ES-I3 (cell line): ENCODE measurements around the gene KLHL3.
"Not testable (repeated sequence)": the region's sequence is repeated elsewhere in the genome, so short reads cannot be mapped to it uniquely, and the experiment has no call there.

ENCODE experiments used
- H3K36me3 ChIP-seq: 2 replicates; pipeline ENCODE4 v1.6.1; 2013; ENCODE audit warnings: mild to moderate bottlenecking, low read length, control low read depth, moderate library complexity; ENCODE audit not compliant: insufficient read depth
- H3K4me1 ChIP-seq: 2 replicates; pipeline ENCODE4 v1.6.1; 2013; ENCODE audit warnings: mild to moderate bottlenecking, control low read depth, low read length; ENCODE audit not compliant: insufficient read depth
- H3K9ac ChIP-seq: 2 replicates; pipeline ENCODE4 v1.6.1; 2013; ENCODE audit warnings: low read depth, mild to moderate bottlenecking, low read length, moderate library complexity
- H3K9me3 ChIP-seq: 2 replicates; pipeline ENCODE4 v1.6.1; 2013; ENCODE audit warnings: mild to moderate bottlenecking, low read length, moderate library complexity; ENCODE audit not compliant: control insufficient read depth, insufficient read depth

Gene KLHL3

DNA sequence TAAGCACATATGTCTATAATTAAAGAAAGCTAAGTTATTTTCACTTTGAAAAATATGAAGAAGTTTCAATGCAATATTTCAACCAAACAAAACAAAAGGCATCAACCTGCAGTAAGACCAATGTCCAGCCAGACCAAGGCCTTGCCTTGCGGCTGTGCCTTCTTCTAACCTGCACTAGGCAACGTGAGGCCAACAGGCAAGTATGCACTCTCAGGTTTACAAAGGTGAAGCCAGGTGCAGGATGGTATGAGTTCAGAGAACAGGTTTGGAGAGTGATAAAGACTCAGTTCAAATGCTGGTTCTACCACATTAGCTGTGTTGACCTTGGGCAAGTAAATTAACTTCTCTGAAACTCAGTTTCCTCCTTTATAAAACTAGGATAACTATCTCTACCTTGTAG lies 79.3 kb downstream of the KLHL3 start:
- 0 out of 2 replicates have a peak, but pooled peaks cover 3% of the 10 kb centered on the region for H3K4me1 ChIP-seq
- no peaks in the 10 kb centered on the region for H3K36me3 ChIP-seq
- no peaks in the 10 kb centered on the region for H3K9me3 ChIP-seq
- H3K9ac ChIP-seq = no peak overlapping the region

DNA sequence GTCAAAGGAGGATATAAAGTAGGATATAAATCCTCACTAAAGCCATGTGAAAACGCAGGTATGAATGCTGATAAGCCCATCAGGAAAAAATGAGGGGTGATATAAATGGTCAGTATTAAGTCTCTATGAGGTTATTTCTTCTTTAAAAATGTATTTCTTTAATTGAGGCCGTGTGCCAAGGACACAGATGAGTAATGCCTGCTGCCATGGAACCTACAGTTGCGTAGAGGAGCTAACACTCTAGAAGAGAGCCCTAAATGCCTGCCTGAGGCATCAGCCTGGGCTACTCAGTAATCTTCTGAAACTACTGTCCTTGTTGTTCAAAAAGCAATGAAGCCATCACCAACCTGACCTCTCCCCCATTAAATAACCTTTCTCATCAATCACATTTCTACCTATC lies 84.9 kb downstream of the KLHL3 start:
- no peaks in the 10 kb centered on the region for H3K9me3 ChIP-seq

DNA sequence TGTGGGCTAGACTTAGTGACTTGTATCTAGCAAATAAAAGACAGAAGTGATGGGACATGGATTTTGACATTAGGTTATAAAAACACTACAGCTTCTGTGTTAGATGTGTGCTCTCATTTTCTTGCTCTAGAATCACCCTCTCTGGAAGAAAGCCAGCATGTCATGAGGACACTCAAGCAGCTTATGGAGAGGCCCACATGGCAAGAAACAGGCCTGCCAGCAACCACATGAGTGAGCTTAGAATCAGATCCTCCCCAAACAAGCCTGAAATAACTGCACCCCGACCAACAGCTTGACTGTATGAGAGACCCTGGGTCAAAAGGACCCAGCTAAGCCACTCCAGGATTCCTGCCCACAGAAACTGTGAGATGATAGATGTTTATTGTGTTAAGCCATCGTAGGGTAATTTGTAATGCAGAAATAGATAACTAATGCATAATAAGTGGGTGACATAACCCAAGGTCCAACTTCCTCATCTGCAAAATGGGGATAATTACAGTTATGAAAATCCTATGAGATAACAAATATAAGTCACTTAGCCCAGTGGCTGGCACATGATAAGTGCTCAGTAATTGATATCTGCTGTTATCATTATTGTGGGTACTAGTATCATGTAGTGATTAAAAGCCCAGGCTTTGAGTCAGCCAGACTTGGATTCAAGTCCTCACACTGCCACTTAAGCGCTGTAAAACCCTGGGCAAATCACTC lies 86.5 kb downstream of the KLHL3 start:
- Histone ChIP-seq H3K9ac (no peak overlapping the region), H3K9me3 (no peaks in the 10 kb centered on the region), H3K4me1 (no peaks in the 10 kb centered on the region), H3K36me3 (no peaks in the 10 kb centered on the region)

More for the DNA sequence above, 84.9 kb downstream of the KLHL3 start:
- Histone ChIP-seq H3K4me1 (no peaks in the 10 kb centered on the region), H3K36me3 (no peaks in the 10 kb centered on the region), H3K9ac (no peak overlapping the region)

DNA sequence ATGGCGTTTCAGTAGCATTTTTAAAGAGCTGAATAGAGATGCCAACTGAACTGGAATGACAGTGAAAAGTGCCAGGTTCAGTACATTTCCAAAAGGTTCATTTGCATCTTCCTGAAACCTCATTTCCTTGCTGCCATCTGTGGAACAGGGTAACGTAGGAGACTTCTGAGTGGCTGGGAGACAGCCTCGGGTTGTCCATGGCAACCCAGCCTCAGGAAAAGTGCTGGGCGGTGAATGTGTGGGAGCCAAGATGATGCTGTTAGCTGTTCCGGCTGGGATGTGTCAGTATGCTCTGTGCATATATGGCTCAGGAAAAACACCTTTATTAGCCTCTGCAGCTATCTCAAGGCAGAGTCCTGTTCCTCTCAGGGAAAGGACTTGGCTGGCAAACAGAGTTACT lies 87.5 kb downstream of the KLHL3 start:
- Histone ChIP-seq H3K9me3 (no peaks in the 10 kb centered on the region), H3K36me3 (no peaks in the 10 kb centered on the region), H3K4me1 (no peaks in the 10 kb centered on the region), H3K9ac (no peak overlapping the region)

DNA sequence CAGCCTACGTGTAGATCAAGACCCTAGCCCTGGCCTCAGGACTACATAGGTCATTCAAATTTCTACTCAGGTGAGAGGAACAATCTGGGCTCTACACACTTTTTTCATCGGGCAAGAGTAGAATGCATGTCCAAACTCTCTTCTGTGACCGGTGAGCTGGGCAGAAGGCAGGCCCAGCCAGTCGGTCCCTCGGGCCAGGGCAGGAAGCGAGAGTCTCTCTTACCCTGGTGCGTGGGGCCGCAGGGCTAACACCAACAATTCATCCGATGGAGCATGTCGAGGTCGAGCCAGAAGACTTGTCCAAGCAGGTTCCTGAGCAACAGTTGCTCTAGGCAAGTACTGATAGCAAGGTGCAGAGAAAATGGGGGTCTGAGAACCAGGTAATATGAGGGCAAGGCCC lies 88.5 kb downstream of the KLHL3 start:
- Histone ChIP-seq H3K9me3 (no peaks in the 10 kb centered on the region), H3K36me3 (no peaks in the 10 kb centered on the region), H3K9ac (no peak overlapping the region), H3K4me1 (no peaks in the 10 kb centered on the region)

DNA sequence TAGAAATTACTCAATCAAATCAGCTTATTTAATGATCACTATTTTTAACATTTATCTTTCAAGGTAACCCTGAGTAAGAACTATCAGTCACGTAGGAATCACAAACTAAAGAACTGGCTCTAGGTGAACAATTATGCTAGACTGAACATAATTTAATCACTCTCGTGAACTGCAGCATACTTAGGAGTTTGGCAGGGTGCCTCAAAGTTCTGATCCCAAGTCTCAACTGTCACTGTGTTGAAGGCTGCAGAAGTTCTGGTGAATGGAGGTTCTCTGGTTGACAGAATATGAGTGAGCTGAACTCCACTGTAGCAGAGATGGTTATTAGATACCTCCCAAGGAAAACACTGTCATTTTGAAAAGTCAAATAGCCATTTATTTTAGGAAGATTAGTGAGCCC lies 89.1 kb downstream of the KLHL3 start:
- Histone ChIP-seq H3K9me3 (no peaks in the 10 kb centered on the region), H3K9ac (no peak overlapping the region), H3K36me3 (no peaks in the 10 kb centered on the region), H3K4me1 (no peaks in the 10 kb centered on the region)

DNA sequence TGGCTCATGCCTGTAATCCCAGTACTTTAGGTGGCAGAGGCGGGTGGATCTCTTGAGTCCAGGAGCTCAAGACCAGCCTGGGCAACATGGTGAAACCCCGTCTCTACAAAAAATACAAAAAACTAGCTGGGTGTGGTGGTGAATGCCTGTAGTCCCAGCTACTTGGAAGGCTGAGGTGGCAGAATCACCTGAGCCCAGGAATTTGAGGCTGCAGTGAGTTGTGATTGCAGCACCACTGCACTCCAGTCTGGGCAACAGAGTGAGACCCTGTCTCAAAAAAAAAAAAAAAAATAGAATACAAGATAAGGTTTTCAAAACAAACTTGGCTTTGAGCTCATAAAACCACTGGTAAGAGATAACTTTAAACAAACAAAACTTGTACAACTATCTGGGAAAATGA lies 92.8 kb downstream of the KLHL3 start:
- H3K9ac ChIP-seq, H3K36me3 ChIP-seq, H3K9me3 ChIP-seq, H3K4me1 ChIP-seq: not testable (repeated sequence)

DNA sequence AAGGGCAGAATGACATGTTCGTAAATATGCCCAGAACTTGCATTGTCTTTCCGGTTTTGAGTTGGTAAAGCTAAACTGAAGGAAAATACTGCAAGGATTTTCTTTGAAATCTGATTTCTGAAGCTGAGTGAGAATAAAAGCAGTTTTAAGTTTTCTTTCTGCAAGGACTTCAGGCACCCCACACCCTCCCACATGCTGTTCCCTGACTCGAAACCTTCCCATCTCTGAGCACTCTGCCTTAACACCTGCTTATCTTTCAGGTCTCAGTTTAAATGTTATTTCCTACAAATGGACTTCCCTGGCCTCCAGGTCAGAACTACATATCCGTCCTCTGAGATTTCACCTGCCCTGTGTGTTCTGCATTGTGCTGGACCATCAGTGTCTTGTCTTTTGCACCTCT lies 93.8 kb downstream of the KLHL3 start:
- no peaks in the 10 kb centered on the region for H3K9me3 ChIP-seq
- H3K9ac ChIP-seq = no peak overlapping the region
- H3K36me3 ChIP-seq = no peaks in the 10 kb centered on the region; the same call in 1 of the 2 replicates
- H3K4me1 ChIP-seq = no peaks in the 10 kb centered on the region

DNA sequence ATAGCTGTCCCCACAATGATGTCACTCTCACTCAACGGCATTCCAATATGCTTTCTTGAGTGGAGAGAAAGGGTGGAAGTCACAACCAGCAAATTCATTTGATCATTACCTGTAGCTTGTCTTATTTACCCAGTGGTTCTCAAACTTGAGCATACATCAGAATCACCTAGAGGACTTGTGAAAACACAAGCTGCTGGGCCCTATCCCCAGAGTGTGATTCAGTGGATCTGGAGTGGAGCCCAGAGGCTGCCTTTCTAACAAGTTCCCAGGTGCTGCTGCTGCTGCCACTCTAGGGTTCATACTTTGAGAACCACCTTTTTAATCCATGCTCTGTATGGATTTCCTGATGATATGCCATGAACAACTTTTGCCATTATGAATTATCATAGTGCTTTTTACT lies 94.7 kb downstream of the KLHL3 start:
- no peak overlapping the region for H3K9ac ChIP-seq
- no peaks in the 10 kb centered on the region; the same call in 1 of the 2 replicates for H3K36me3 ChIP-seq
- H3K9me3 ChIP-seq = no peaks in the 10 kb centered on the region
- no peaks in the 10 kb centered on the region for H3K4me1 ChIP-seq

DNA sequence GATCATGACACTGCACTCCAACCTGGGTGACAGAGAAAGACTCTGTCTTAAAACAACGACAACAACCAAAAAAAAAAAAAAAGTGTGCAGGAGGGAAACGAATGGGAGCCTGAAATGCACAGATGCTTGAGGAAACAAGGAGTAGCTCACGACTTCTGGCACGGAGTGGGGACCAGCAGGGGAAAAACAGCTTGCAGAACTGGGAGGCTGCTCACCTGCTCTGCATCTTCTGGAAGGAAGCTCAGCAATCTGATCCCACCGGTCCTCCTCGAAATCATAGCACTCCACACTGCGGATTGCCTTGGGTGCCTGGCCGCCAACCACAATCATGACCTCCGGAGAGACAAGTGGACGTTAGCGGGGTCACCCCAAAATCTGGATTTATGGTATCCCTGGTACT lies 96.2 kb downstream of the KLHL3 start:
- Histone ChIP-seq H3K4me1 (no peaks in the 10 kb centered on the region), H3K9me3 (no peaks in the 10 kb centered on the region), H3K9ac (no peak overlapping the region), H3K36me3 (no peaks in the 10 kb centered on the region; the same call in 1 of the 2 replicates)

DNA sequence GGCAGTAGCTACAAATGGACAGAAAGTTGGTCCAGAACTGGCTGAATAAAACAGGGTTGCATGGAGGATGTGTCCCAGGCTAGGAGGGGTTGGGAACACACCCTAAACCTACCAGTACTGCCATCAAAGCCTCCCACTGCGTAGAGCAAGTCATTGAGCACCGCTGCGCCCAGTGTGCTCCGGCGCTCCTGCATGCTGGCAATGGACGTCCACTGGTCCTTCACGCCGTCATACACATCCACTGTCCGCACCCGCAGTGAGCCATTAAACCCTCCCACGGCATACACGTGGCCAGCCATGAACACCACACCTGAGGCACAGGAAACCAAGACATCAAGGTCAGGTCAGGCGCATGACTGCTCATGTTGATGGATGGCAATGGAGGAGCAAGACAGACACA lies 97.0 kb downstream of the KLHL3 start:
- Histone ChIP-seq H3K9ac (no peak overlapping the region), H3K4me1 (no peaks in the 10 kb centered on the region), H3K36me3 (no peaks in the 10 kb centered on the region; the same call in 1 of the 2 replicates), H3K9me3 (no peaks in the 10 kb centered on the region)

DNA sequence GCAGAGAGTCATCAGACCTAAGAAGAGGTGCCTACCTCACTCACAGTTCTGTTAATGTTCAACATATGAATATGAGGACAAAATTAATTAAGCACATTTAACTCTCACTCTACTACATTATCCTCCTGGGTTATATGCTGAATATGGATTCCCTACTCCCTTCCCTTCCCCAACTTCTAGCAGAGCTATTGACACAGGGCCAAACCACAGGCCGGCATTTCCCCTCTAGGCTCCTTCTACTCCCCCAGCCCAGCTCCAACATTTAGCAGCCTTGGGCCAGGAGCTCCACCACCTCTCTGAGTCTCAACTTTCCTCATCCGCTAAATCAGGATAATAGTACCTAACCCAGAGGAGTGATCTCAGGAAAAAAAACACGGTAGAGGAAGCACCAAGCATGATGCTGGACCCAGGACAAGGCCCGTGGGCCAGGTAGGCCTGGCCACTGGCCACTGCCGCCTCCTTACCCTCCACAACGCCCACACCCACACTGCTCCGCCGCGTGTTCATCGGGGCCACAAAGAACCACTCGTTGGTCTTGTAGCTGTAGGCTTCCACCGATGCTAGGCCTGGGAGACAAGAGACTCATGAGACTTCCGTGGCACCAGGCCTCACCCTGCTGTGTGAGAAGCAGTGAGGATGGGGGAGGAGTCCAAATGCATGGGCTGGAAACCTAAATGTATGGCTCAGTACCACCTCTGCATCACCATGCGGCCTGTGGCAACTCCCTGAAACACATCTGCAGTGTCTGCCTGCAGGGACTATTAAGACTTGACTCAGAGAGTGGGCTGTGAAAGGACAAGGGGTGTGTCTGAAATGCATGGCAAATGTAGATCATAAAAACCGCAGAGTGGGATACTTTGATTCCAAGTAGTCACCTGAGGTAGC lies 98.8 kb downstream of the KLHL3 start:
- no peaks in the 10 kb centered on the region for H3K4me1 ChIP-seq

DNA sequence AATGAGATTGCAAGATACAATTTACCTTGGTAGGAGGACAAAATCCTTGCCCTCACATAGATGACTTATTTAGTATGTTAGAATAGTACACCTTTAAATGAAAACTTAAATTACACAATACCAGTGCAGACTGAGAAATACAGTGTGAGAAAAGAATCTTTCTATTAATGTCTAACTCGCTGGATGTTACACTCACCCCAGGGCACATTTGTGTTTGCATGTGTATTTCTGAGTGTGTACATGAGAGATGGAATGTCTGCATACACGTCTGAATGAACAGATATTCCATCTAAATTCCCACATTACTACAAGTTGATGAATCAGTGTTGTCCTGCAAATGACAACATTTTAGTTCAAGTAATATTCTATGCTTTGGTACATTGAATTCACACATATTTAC lies 99.8 kb downstream of the KLHL3 start:
- Histone ChIP-seq H3K4me1 (no peaks in the 10 kb centered on the region), H3K36me3 (no peaks in the 10 kb centered on the region; the same call in 1 of the 2 replicates), H3K9me3 (no peaks in the 10 kb centered on the region), H3K9ac (no peak overlapping the region)

More for the DNA sequence above, 98.8 kb downstream of the KLHL3 start:
- Histone ChIP-seq H3K36me3 (no peaks in the 10 kb centered on the region; the same call in 1 of the 2 replicates), H3K9me3 (no peaks in the 10 kb centered on the region), H3K9ac (no peak overlapping the region)

DNA sequence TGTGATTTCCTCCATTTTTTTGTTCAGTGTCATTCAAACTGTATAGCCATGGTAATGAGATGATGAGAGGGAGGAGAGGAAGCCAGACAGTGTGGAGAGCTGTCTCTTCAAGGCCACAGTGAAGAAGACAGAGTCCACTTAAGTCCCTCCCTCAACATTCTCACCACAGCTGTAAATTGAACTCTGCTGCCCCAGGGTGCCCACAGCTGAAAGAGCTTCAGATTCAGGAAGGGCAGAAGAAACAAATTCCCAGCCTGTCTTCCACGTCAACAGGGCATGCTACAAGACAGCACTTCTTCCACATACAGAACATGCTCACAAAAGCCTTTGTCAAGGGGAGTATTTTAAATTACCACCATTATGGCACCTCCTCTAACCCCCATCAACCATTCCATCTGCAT lies 100.4 kb downstream of the KLHL3 start:
- no peak overlapping the region for H3K9ac ChIP-seq
- H3K9me3 ChIP-seq = no peaks in the 10 kb centered on the region
- H3K36me3 ChIP-seq = no peaks in the 10 kb centered on the region; the same call in 1 of the 2 replicates
- H3K4me1 ChIP-seq = peaks cover 2% of the 10 kb centered on the region; the same call in 1 of the 2 replicates

DNA sequence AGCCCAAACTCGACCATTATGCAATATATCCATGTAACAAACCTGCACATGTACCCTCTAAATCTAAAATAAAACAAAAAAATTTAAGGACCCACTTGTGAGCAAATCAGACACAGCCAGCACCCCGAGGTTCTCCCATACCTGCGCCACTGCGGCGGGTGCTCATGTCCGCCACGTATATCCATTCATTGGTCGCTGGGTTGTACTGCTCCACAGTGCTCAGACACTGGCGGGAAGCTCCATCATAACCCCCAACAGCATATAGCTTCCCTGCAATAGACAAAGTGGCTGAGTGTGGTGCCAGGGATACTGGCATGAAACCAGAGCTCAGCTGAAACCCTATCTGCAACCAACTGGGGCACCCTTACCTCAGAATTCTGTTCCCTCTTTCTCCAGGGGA lies 102.0 kb downstream of the KLHL3 start:
- Histone ChIP-seq H3K9me3 (no peaks in the 10 kb centered on the region), H3K9ac (no peak overlapping the region), H3K4me1 (peaks cover 10% of the 10 kb centered on the region), H3K36me3 (no peaks in the 10 kb centered on the region; the same call in 1 of the 2 replicates)
